CD4-positive, alpha-beta memory T cell (primary cell): Measurements from ENCODE around the gene CFAP157. TPM values are rescaled to one million over a fixed set of nuclear protein-coding genes. Genes with fewer than 3 reads are reported as not detected.
"Not testable (repeated sequence)": the region's sequence is repeated elsewhere in the genome, so short reads cannot be mapped to it uniquely, and the experiment has no call there.

ENCODE experiments used
- CTCF ChIA-PET: fragments of 350-600 bp; sonication (Branson Sonifier 250); formaldehyde crosslinking; loops from one replicate; lab custom pipeline; 2021; ENCODE audit warnings: inconsistent platforms; ENCODE audit not compliant: partially characterized antibody; lab: Charles Lee
- POLR2A ChIA-PET: fragments of 350-600 bp; sonication (Branson Sonifier 250); formaldehyde crosslinking; loops from one replicate; lab custom pipeline; 2021; ENCODE audit not compliant: partially characterized antibody; lab: Charles Lee
- DNase-seq, 5 donors: peaks; one replicate each; pipeline versions ENCODE4 v3.0.0 to v3.0.0-alpha.2; 2020 to 2022; ENCODE audit warnings: mixed read lengths in 1 of 5
- H3K27ac ChIP-seq: one replicate; pipeline ENCODE4 v1.7.0; 2013; ENCODE audit warnings: low read depth, low read length
- H3K27me3 ChIP-seq: 2 replicates; pipeline ENCODE4 v1.7.0; 2013; ENCODE audit warnings: mild to moderate bottlenecking, low read length, moderate library complexity; ENCODE audit not compliant: insufficient read depth
- H3K36me3 ChIP-seq: 2 replicates; pipeline ENCODE4 v1.7.0; 2013; ENCODE audit warnings: mild to moderate bottlenecking, low read length, moderate library complexity; ENCODE audit not compliant: insufficient read depth
- H3K4me1 ChIP-seq: 2 replicates; pipeline ENCODE4 v1.7.0; 2013; ENCODE audit warnings: mild to moderate bottlenecking, low read length, moderate library complexity; ENCODE audit not compliant: insufficient read depth
- H3K4me3 ChIP-seq, 2 donors: one replicate each; pipeline ENCODE4 v1.7.0; 2013; ENCODE audit warnings: low read length in 2 of 2, mild to moderate bottlenecking in 1 of 2
- H3K9me3 ChIP-seq, 2 donors: one replicate each; pipeline ENCODE4 v1.7.0; 2013; ENCODE audit warnings: low read length in 2 of 2, control low read depth in 1 of 2; ENCODE audit not compliant: control insufficient read depth in 1 of 2
- H3K27ac Mint-ChIP-seq, 7 donors: one replicate each; pipeline ENCODE4 v1.8.0; 2020 to 2021; ENCODE audit warnings: mixed read lengths in 7 of 7, mild to moderate bottlenecking in 6 of 7, inconsistent platforms in 3 of 7, moderate library complexity in 3 of 7
- H3K27me3 Mint-ChIP-seq, 2 donors: one replicate each; pipeline ENCODE4 v1.8.0; 2020 to 2021; ENCODE audit warnings: mixed read lengths in 2 of 2
- H3K36me3 Mint-ChIP-seq, 2 donors: one replicate each; pipeline ENCODE4 v1.8.0; 2020 to 2021; ENCODE audit warnings: mixed read lengths in 2 of 2, inconsistent platforms in 1 of 2, mild to moderate bottlenecking in 1 of 2
- H3K4me1 Mint-ChIP-seq, 4 donors: one replicate each; pipeline ENCODE4 v1.8.0; 2020 to 2021; ENCODE audit warnings: mixed read lengths in 4 of 4, mild to moderate bottlenecking in 1 of 4
- H3K4me3 Mint-ChIP-seq, 8 donors: one replicate each; pipeline ENCODE4 v1.8.0; 2020 to 2021; ENCODE audit warnings: mixed read lengths in 8 of 8, mild to moderate bottlenecking in 7 of 8, moderate library complexity in 6 of 8, inconsistent platforms in 3 of 8
- H3K9me3 Mint-ChIP-seq, 8 donors: one replicate each; pipeline ENCODE4 v1.8.0; 2020 to 2021; ENCODE audit warnings: mixed read lengths in 8 of 8, mild to moderate bottlenecking in 5 of 8, inconsistent platforms in 3 of 8, moderate library complexity in 1 of 8
- intact Hi-C: fragments of 100-400 bp; cut with micrococcal nuclease; formaldehyde crosslinking; loops from one replicate; pipeline ENCODE4 v1.15.1; 2023
- polyA plus RNA-seq, 2 donors: library from polyadenylated mRNA; unstranded; fragments of 300-500 nt; fragmentation: Illumina TruSeq; gene quantifications; one replicate each; pipeline ENCODE4 v1.2.3, GENCODE V29; 2021
- total RNA-seq, 2 experiments: library from RNA; stranded (reverse); gene quantifications; one replicate each; pipeline ENCODE4 v1.2.3, GENCODE V29; 2021

The CFAP157 gene
- total and polyA plus RNA-seq, 4 experiments from 2014 or later = 0.14 to 0.25 (median 0.22) TPM; not detected in 1

DNA sequence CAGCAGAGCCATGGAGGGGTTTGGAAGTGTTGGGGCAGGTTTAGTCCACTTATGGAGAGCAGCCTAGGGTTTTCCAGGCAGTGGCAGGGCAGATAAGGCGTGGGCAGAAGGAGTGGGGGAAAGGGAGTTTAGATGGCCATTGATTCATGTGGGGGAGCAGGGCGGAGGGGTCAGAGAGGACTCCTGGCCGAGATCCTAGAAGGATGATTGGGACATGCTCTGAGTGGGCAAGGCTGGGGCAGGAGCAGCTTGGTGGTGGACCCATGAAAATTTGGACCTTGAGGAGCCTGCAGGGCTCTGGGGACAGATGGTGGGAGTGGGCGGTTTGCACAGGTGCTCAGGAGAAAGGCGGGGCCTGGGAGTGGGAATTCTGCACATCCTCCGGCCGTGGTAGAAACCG is 46.4 kb downstream of the CFAP157 start:
- Histone ChIP-seq H3K27ac (no peak overlapping the region), H3K4me3 (no peak overlapping the region), H3K4me1 (no peaks in the 10 kb centered on the region), H3K36me3 (peaks cover 53% of the 10 kb centered on the region), H3K9me3 (no peaks in the 10 kb centered on the region), H3K27me3 (no peaks in the 10 kb centered on the region)
- Mint-ChIP-seq H3K27ac (peak overlapping the region in 6 of 7 donors; percentile 37 to 93 (median 75)), H3K36me3 (peaks cover 9 to 44% of the 10 kb centered on the region in 2 donors), H3K27me3 (no peaks in the 10 kb centered on the region), H3K4me3 (no peak overlapping the region), H3K9me3 (no peaks in the 10 kb centered on the region), H3K4me1 (peaks cover 0 to 12% (median 6%) of the 10 kb centered on the region in 4 donors)
- DNase-seq = no peak
- POLR2A ChIA-PET = no interaction called here
- intact Hi-C loops = no loop called here
- CTCF ChIA-PET = no interaction called here

DNA sequence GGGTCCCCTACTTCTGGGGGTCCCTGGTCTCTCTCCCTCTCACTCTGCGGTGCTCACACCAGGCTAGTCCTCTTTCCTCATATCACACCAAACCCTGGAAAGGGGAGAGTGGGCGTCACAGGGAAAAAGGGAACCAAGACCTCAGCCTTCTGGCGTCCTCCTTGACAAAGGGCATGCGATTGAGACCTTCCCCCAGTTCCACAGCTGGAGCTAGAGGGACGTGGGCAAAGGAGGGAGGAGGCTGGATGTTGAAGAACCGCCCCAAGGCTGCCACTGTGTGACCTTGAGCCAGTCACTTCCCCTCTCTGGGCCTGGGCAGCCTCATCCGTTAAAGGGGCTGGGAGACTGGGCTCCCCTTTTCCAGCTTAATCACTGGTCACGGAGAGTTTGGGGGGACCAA is 46.8 kb downstream of the CFAP157 start:
- no peak for DNase-seq
- ChIA-PET CTCF (no interaction called here), POLR2A (interaction anchor here (0.6 kb wide), 1 partner anchor 1060 kb away, joined by 3 read pairs; no protein-coding TSS in a partner anchor)
- Histone ChIP-seq H3K27ac (no peak overlapping the region), H3K27me3 (no peaks in the 10 kb centered on the region), H3K4me1 (no peaks in the 10 kb centered on the region), H3K9me3 (no peaks in the 10 kb centered on the region), H3K36me3 (peaks cover 52% of the 10 kb centered on the region), H3K4me3 (no peak overlapping the region)
- intact Hi-C loops = no loop called here
- no peaks in the 10 kb centered on the region for H3K27me3 Mint-ChIP-seq
- H3K27ac Mint-ChIP-seq = peak overlapping the region in 2 of 7 donors; percentile 56 to 67
- no peak overlapping the region for H3K4me3 Mint-ChIP-seq
- no peaks in the 10 kb centered on the region for H3K9me3 Mint-ChIP-seq
- H3K36me3 Mint-ChIP-seq = peaks cover 11 to 42% of the 10 kb centered on the region in 2 donors
- peaks cover under 1 to 12% (median 7%) of the 10 kb centered on the region in 4 donors for H3K4me1 Mint-ChIP-seq

- no peaks in the 10 kb centered on the region for H3K27me3 Mint-ChIP-seq
- no peak for DNase-seq
- Histone ChIP-seq H3K36me3 (peaks cover 48% of the 10 kb centered on the region), H3K9me3 (no peaks in the 10 kb centered on the region), H3K4me3 (no peak overlapping the region), H3K27me3 (no peaks in the 10 kb centered on the region), H3K27ac (no peak overlapping the region), H3K4me1 (no peaks in the 10 kb centered on the region)
- intact Hi-C loops = no loop called here
- no peak overlapping the region for H3K27ac Mint-ChIP-seq
- peaks cover 4 to 12% (median 8%) of the 10 kb centered on the region in 4 donors for H3K4me1 Mint-ChIP-seq
- CTCF ChIA-PET = no interaction called here
- POLR2A ChIA-PET = interaction anchor here (0.6 to 1.0 kb wide), 3 partner anchors 16 to 1060 kb away, joined by 3 to 4 read pairs (median 3); no protein-coding TSS in a partner anchor
- H3K36me3 Mint-ChIP-seq = peaks cover 15 to 40% of the 10 kb centered on the region in 2 donors
- no peaks in the 10 kb centered on the region for H3K9me3 Mint-ChIP-seq
- no peak overlapping the region for H3K4me3 Mint-ChIP-seq
Observed at GRCh38 chr9:127754099-127755060, 47.6 kb downstream of the CFAP157 start.

GRCh38 chr9:127755061-127756060 is 48.6 kb downstream of the CFAP157 start:
- Histone ChIP-seq H3K27ac (no peak overlapping the region), H3K4me3 (no peak overlapping the region), H3K36me3 (peaks cover 40% of the 10 kb centered on the region), H3K4me1 (no peaks in the 10 kb centered on the region), H3K27me3 (no peaks in the 10 kb centered on the region), H3K9me3 (no peaks in the 10 kb centered on the region)
- POLR2A ChIA-PET = interaction anchor here (0.7 to 1.2 kb wide), 4 partner anchors 8 to 18 kb away, joined by 3 to 4 read pairs (median 3); no protein-coding TSS in a partner anchor
- H3K4me1 Mint-ChIP-seq = peaks cover 4 to 12% (median 8%) of the 10 kb centered on the region in 4 donors
- H3K27ac Mint-ChIP-seq = no peak overlapping the region
- CTCF ChIA-PET = interaction anchor here (1.1 to 1.2 kb wide), 2 partner anchors 10 to 21 kb away, joined by 4 to 7 read pairs; partner anchors contain the start of gene TOR2A
- no peaks in the 10 kb centered on the region for H3K9me3 Mint-ChIP-seq
- intact Hi-C loops = no loop called here
- DNase-seq = no peak
- H3K36me3 Mint-ChIP-seq = peaks cover 13 to 37% of the 10 kb centered on the region in 2 donors
- H3K27me3 Mint-ChIP-seq = no peaks in the 10 kb centered on the region
- H3K4me3 Mint-ChIP-seq = no peak overlapping the region

DNA sequence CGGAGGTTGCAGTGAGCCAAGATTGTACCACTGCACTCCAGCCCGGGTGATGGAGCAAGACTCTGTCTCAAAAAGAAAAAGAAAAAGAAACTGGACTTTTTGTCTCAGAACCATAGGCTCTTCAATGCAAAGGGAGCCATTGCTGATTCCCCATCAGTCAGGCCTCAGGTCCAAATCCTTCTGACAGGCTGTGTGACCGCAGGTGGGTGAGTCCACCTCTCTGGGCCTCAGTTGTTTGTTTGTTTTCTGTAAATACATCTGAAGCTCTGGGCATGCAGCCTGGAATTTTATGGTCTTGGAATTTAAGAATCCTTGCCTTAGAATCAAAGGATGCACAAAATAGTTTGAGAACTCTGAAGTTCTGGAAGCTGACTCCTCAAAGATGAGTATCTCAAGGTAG is 49.4 kb downstream of the CFAP157 start:
- no peaks in the 10 kb centered on the region for H3K9me3 ChIP-seq
- no peaks in the 10 kb centered on the region for H3K4me1 ChIP-seq
- Mint-ChIP-seq H3K36me3 (peaks cover 9 to 33% of the 10 kb centered on the region in 2 donors), H3K27me3 (no peaks in the 10 kb centered on the region), H3K4me3 (no peak overlapping the region), H3K9me3 (no peaks in the 10 kb centered on the region), H3K27ac (no peak overlapping the region), H3K4me1 (peaks cover 4 to 8% (median 6%) of the 10 kb centered on the region in 4 donors)
- no peaks in the 10 kb centered on the region for H3K27me3 ChIP-seq
- intact Hi-C loops = no loop called here
- H3K4me3 ChIP-seq = no peak overlapping the region
- CTCF ChIA-PET = interaction anchor here (1.0 to 1.2 kb wide), 3 partner anchors 11 to 165 kb away, joined by 4 to 7 read pairs (median 5); partner anchors contain the start of gene TOR2A
- peaks cover 31% of the 10 kb centered on the region for H3K36me3 ChIP-seq
- no peak overlapping the region for H3K27ac ChIP-seq
- POLR2A ChIA-PET = interaction anchor here (0.6 to 1.2 kb wide), 4 partner anchors 9 to 19 kb away, joined by 3 to 7 read pairs (median 3); no protein-coding TSS in a partner anchor
- no peak for DNase-seq

DNA sequence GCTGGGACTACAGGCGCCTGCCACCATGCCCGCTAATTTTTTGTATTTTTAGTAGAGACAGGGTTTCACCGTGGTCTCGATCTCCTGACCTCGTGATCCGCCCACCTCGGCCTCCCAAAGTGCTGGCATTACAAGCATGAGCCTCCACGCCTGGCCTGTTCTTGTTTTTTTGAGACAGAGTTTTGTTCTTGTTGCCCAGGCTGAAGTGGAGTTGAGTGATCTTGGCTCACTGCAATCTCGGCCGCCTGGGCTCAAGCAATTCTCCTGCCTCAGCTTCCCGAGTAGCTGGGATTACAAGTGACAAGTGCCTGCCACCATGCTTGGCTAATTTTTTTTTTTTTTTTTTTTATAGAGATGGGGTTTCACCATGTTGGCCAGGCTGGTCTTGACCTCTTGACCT is 50.0 kb downstream of the CFAP157 start:
- H3K27ac ChIP-seq, H3K4me1 Mint-ChIP-seq, H3K27me3 ChIP-seq, H3K9me3 ChIP-seq, H3K27ac Mint-ChIP-seq, intact Hi-C loops, H3K4me3 Mint-ChIP-seq, H3K4me3 ChIP-seq, DNase-seq, H3K9me3 Mint-ChIP-seq, H3K27me3 Mint-ChIP-seq, H3K4me1 ChIP-seq: not testable (repeated sequence)
- peaks cover 9 to 28% of the 10 kb centered on the region in 2 donors for H3K36me3 Mint-ChIP-seq
- ChIA-PET POLR2A (interaction anchor here (0.6 to 1.4 kb wide), 6 partner anchors 9 to 1232 kb away, joined by 3 to 7 read pairs (median 4); partner anchors contain the start of gene CDK9), CTCF (interaction anchor here (1.0 to 1.1 kb wide), 2 partner anchors 14 to 165 kb away, joined by 3 to 5 read pairs; no protein-coding TSS in a partner anchor)
- peaks cover 29% of the 10 kb centered on the region for H3K36me3 ChIP-seq
